ENCODE results near the gene HAUS7.

DNA sequence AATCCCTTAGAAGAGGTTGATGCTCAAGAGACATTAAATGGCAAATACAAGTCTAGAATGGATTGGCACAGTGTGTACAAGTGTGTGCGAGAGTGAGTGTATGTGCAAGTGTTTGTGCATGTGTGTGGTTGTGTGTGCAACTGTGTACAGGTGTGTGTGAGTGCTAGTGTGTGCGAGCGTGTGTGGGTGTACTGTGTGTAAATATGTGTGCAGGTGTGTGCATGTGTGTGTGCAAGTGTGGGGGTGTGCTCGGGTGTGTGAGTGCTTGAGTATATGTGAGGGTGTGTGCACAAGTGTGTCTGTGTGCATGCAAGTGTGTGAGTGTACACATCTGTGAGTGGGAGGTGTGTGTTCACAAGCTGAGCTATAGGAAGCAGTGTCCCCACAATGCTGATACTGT, 30.4 kb downstream of the HAUS7 start:
- TF ChIP-seq TAF1 (IDR thresholded peaks at IDR 0.05; ENCODE audit: borderline replicate concordance, insufficient read depth, low read length) = no peak
- no peak for TF ChIP-seq POLR2AphosphoS5 (IDR thresholded peaks at IDR 0.05; ENCODE audit: low read depth, low read length)
- no peak for TF ChIP-seq SIN3A (IDR thresholded peaks at IDR 0.05; ENCODE audit: borderline replicate concordance, insufficient read depth, low read length)
- no peak for TF ChIP-seq FOXP2 (optimal IDR thresholded peaks at IDR 0.05; ENCODE audit: borderline replicate concordance, extremely low read depth, extremely low read length, insufficient read depth)
- TF ChIP-seq, protein P1, sequence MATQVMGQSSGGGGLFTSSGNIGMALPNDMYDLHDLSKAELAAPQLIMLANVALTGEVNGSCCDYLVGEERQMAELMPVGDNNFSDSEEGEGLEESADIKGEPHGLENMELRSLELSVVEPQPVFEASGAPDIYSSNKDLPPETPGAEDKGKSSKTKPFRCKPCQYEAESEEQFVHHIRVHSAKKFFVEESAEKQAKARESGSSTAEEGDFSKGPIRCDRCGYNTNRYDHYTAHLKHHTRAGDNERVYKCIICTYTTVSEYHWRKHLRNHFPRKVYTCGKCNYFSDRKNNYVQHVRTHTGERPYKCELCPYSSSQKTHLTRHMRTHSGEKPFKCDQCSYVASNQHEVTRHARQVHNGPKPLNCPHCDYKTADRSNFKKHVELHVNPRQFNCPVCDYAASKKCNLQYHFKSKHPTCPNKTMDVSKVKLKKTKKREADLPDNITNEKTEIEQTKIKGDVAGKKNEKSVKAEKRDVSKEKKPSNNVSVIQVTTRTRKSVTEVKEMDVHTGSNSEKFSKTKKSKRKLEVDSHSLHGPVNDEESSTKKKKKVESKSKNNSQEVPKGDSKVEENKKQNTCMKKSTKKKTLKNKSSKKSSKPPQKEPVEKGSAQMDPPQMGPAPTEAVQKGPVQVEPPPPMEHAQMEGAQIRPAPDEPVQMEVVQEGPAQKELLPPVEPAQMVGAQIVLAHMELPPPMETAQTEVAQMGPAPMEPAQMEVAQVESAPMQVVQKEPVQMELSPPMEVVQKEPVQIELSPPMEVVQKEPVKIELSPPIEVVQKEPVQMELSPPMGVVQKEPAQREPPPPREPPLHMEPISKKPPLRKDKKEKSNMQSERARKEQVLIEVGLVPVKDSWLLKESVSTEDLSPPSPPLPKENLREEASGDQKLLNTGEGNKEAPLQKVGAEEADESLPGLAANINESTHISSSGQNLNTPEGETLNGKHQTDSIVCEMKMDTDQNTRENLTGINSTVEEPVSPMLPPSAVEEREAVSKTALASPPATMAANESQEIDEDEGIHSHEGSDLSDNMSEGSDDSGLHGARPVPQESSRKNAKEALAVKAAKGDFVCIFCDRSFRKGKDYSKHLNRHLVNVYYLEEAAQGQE (IDR thresholded peaks at IDR 0.05; ENCODE audit: insufficient read depth in 1 of 2, low read depth in 2 of 2, low read length in 2 of 2) = no peak
